Tibial nerve (tissue), 4 donors: ENCODE results near the gene LIN52. TPM values are rescaled to one million over a fixed set of nuclear protein-coding genes. Genes with fewer than 3 reads are reported as not detected.

Experiments used
- DNase-seq, 2 donors: peaks; one replicate each; pipeline ENCODE4 v3.0.0-alpha.2; 2019; ENCODE audit warnings: low spot score in 2 of 2
- H3K27ac ChIP-seq, 4 donors: fragments of 200-600 bp; sonication (generic) in 3 of 4; one replicate each; pipeline ENCODE4 v1.5.1; 2017 to 2019; ENCODE audit warnings: mild to moderate bottlenecking in 1 of 4
- H3K27me3 ChIP-seq, 2 donors: fragments of 200-600 bp; sonication (generic) in 1 of 2; one replicate each; pipeline versions ENCODE4 v1.5.1 to v1.6.0; 2017 to 2019
- H3K36me3 ChIP-seq, 3 donors: fragments of 200-600 bp; sonication (generic); one replicate each; pipeline ENCODE4 v1.5.1; 2018 to 2019
- H3K4me1 ChIP-seq, 4 donors: fragments of 200-600 bp; sonication (generic) in 3 of 4; one replicate each; pipeline ENCODE4 v1.5.1; 2017 to 2019
- H3K4me3 ChIP-seq, 4 donors: fragments of 200-600 bp; sonication (generic) in 3 of 4; one replicate each; pipeline ENCODE4 v1.5.1; 2017 to 2019; ENCODE audit warnings: mild to moderate bottlenecking in 1 of 4, moderate library complexity in 1 of 4
- H3K9me3 ChIP-seq, 4 donors: fragments of 200-600 bp; sonication (generic) in 3 of 4; one replicate each; pipeline ENCODE4 v1.5.1; 2017 to 2019
- EP300 ChIP-seq, 2 donors: sonication (generic); formaldehyde crosslinking; IDR thresholded peaks; one replicate each; pipeline ENCODE4 v1.6.1; 2017; ENCODE audit warnings: antibody characterized with exemption in 2 of 2, mild to moderate bottlenecking in 1 of 2
- POLR2A ChIP-seq, 2 donors: fragments of 450-650 bp; IDR thresholded peaks; one replicate each; pipeline ENCODE4 v1.6.1; 2017; ENCODE audit warnings: antibody characterized with exemption in 2 of 2, mild to moderate bottlenecking in 2 of 2, moderate library complexity in 2 of 2
- WGBS, 2 donors: methylation state at CpG; one replicate each; pipeline ENCODE4 v1.1.5; 2018; 5-methylcytosine and 5-hydroxymethylcytosine counted together
- total RNA-seq, 4 donors: library from RNA; depleted of rRNA; stranded (reverse); fragments of >200 nt; gene quantifications; one replicate each; pipeline ENCODE4 v1.1.0, GENCODE V29; 2016
- TF ChIP-seq, protein P1 (sequence below), 5 experiments: fragments of 200-600 bp in 3 of 5; fragments of 450-650 bp in 2 of 5; sonication (generic) in 3 of 5; IDR thresholded peaks; one replicate each; pipeline ENCODE4 v1.5.1; 2016 to 2019; ENCODE audit warnings: antibody characterized with exemption in 5 of 5, mild to moderate bottlenecking in 3 of 5, moderate library complexity in 2 of 5

The LIN52 gene
- total RNA-seq, 4 donors from 2014 or later, result 10.2 to 15.7 (median 12.7) TPM

DNA sequence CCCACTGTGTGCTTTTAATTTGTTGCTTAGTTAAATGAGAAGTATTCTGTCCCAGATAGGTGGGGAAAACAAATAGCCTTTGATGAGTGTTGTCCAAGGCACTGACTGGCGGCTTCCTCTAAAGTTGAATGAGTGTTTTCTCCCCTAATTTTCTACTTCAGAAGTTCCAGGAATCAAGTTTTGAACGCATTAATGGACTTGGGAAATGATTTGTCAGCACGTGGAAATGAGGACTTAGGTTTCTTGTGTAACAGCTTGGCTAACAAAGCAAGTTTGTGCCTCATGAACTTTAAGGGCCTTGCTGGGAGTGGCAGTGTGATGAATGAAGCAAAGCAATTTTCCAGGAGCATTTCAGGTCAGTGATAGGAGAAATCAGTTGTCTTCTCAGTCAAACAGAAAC, 56.9 kb downstream of the LIN52 start:
- DNase-seq, result peak in 1 of 2 donors; percentile 40
- H3K4me3 ChIP-seq, result no peak overlapping the region
- WGBS, 2 donors, result 46 to 47% methylated on average over 3 of the region's 3 CpGs
- peak overlapping the region in 2 of 4 donors; percentile 45 to 75 for H3K27ac ChIP-seq
- H3K27me3 ChIP-seq, result no peaks in the 10 kb centered on the region
- H3K36me3 ChIP-seq, result no peaks in the 10 kb centered on the region
- no peaks in the 10 kb centered on the region for H3K9me3 ChIP-seq
- H3K4me1 ChIP-seq, result peaks cover 0 to 31% (median 3%) of the 10 kb centered on the region in 4 donors
- no peak for TF ChIP-seq POLR2A (IDR thresholded peaks at IDR 0.05)
- TF ChIP-seq EP300 (IDR thresholded peaks at IDR 0.05), result peak; percentile 18 to 90
- TF ChIP-seq, protein P1, sequence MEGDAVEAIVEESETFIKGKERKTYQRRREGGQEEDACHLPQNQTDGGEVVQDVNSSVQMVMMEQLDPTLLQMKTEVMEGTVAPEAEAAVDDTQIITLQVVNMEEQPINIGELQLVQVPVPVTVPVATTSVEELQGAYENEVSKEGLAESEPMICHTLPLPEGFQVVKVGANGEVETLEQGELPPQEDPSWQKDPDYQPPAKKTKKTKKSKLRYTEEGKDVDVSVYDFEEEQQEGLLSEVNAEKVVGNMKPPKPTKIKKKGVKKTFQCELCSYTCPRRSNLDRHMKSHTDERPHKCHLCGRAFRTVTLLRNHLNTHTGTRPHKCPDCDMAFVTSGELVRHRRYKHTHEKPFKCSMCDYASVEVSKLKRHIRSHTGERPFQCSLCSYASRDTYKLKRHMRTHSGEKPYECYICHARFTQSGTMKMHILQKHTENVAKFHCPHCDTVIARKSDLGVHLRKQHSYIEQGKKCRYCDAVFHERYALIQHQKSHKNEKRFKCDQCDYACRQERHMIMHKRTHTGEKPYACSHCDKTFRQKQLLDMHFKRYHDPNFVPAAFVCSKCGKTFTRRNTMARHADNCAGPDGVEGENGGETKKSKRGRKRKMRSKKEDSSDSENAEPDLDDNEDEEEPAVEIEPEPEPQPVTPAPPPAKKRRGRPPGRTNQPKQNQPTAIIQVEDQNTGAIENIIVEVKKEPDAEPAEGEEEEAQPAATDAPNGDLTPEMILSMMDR (IDR thresholded peaks at IDR 0.05), result no peak

DNA sequence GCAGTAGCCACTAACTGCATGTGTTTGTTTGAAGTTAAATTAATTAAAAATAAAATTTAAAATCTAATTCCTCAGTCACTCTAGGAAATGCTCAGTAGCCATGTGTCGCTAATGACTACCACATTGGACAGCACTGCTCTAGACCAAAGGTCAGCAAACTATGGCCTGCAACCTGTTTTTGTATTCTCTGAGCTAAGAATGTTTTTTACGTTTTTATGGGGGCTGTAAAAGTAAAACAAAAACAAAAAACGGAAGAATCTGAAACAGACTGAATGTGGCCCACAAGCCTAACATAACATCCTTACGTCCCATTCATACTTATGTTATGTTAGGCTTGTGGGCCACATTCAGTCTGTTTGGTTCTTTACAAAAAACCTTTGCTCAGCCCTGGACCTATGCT, 57.8 kb downstream of the LIN52 start:
- H3K9me3 ChIP-seq, result no peaks in the 10 kb centered on the region
- H3K36me3 ChIP-seq, result no peaks in the 10 kb centered on the region
- TF ChIP-seq, protein P1 (IDR thresholded peaks at IDR 0.05), result no peak
- TF ChIP-seq EP300 (IDR thresholded peaks at IDR 0.05) (no peak), POLR2A (IDR thresholded peaks at IDR 0.05) (no peak)
- no peaks in the 10 kb centered on the region for H3K27me3 ChIP-seq
- no peak overlapping the region for H3K4me3 ChIP-seq
- H3K27ac ChIP-seq, result peak overlapping the region in 1 of 4 donors; percentile 75
- WGBS, 2 donors, result 49 to 57% methylated on average over 4 of the region's 4 CpGs
- H3K4me1 ChIP-seq, result peaks cover 0 to 31% (median 3%) of the 10 kb centered on the region in 4 donors
- no peak for DNase-seq

- TF ChIP-seq, protein P1 (IDR thresholded peaks at IDR 0.05), result no peak
- TF ChIP-seq POLR2A (IDR thresholded peaks at IDR 0.05) (no peak), EP300 (IDR thresholded peaks at IDR 0.05) (no peak)
- H3K36me3 ChIP-seq, result no peaks in the 10 kb centered on the region
- WGBS, 2 donors, result 76 to 82% methylated on average over 3 of the region's 3 CpGs
- H3K4me3 ChIP-seq, result no peak overlapping the region
- no peaks in the 10 kb centered on the region for H3K9me3 ChIP-seq
- no peak overlapping the region for H3K27ac ChIP-seq
- no peak for DNase-seq
- no peaks in the 10 kb centered on the region for H3K27me3 ChIP-seq
- peaks cover 0 to 31% (median 3%) of the 10 kb centered on the region in 4 donors for H3K4me1 ChIP-seq
Measured at GRCh38 chr14:74144789-74145188, 60.0 kb downstream of the LIN52 start.

GRCh38 chr14:74147571-74147970, 62.8 kb downstream of the LIN52 start:
- DNase-seq, result no peak
- no peak for TF ChIP-seq EP300 (IDR thresholded peaks at IDR 0.05)
- no peak for TF ChIP-seq POLR2A (IDR thresholded peaks at IDR 0.05)
- WGBS, 2 donors, result 90 to 97% methylated on average over 1 of the region's 1 CpG

GRCh38 chr14:74148705-74149104, 63.9 kb downstream of the LIN52 start:
- Histone ChIP-seq H3K36me3 (no peaks in the 10 kb centered on the region), H3K9me3 (no peaks in the 10 kb centered on the region), H3K27ac (no peak overlapping the region), H3K4me1 (no peaks in the 10 kb centered on the region), H3K4me3 (no peak overlapping the region), H3K27me3 (no peaks in the 10 kb centered on the region)
- no peak for TF ChIP-seq POLR2A (IDR thresholded peaks at IDR 0.05)
- no peak for TF ChIP-seq EP300 (IDR thresholded peaks at IDR 0.05)
- TF ChIP-seq, protein P1 (IDR thresholded peaks at IDR 0.05), result no peak
- WGBS, 2 donors, result 95 to 97% methylated on average over 2 of the region's 2 CpGs
- no peak for DNase-seq

More at GRCh38 chr14:74147571-74147970, 62.8 kb downstream of the LIN52 start:
- no peaks in the 10 kb centered on the region for H3K36me3 ChIP-seq
- H3K27ac ChIP-seq, result no peak overlapping the region
- no peaks in the 10 kb centered on the region for H3K27me3 ChIP-seq
- H3K4me3 ChIP-seq, result no peak overlapping the region
- H3K4me1 ChIP-seq, result peaks cover 0 to 3% (median 0%) of the 10 kb centered on the region in 4 donors
- H3K9me3 ChIP-seq, result no peaks in the 10 kb centered on the region

GRCh38 chr14:74155287-74155686, 70.5 kb downstream of the LIN52 start:
- no peak overlapping the region for H3K27ac ChIP-seq
- H3K9me3 ChIP-seq, result no peaks in the 10 kb centered on the region
- H3K4me1 ChIP-seq, result no peaks in the 10 kb centered on the region
- TF ChIP-seq, protein P1 (IDR thresholded peaks at IDR 0.05), result no peak
- TF ChIP-seq POLR2A (IDR thresholded peaks at IDR 0.05), result no peak
- TF ChIP-seq EP300 (IDR thresholded peaks at IDR 0.05), result no peak
- no peak overlapping the region for H3K4me3 ChIP-seq
- no peaks in the 10 kb centered on the region for H3K36me3 ChIP-seq
- no peaks in the 10 kb centered on the region for H3K27me3 ChIP-seq
- no peak for DNase-seq
- 65 to 77% methylated on average over 6 of the region's 6 CpGs for WGBS, 2 donors
